NCI-H446 (cell line): ENCODE data around the gene EFHB.
"Not testable (repeated sequence)": the region's sequence is repeated elsewhere in the genome, so short reads cannot be mapped to it uniquely, and the experiment has no call there.

Source experiments
- DNase-seq, 2 experiments: peaks; one replicate each; lab custom pipeline; 2025; lab: John Stamatoyannopoulos, UW

The EFHB gene

DNA sequence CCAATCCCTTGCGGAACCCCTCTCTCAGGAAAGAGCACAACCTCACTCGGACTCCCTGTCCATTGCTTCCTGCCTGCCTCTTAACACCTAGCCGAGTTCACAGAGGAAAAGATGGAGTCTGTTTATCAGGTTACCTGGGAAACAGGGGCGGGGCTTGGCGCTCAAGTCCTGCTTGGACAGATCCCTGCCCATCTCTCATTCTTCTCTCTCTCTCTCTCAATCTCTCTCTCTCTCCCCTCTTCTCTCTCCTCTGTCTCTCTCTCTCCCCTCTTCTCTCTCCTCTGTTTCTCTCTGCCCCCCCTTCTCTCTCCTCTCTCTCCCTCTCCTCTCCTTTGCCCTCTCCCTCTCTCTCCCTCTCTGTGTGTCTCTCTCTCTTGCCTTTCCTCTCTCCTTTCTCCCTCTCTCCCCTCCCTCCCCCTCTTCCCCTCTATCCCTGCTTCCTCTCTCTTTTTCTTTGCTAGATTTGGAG, at the start of gene EFHB:
TSS of gene EFHB (minus strand) at position 120 of the 469 bp plus-strand sequence. CDS start 199 bp downstream, outside the sequence.
- DNase-seq: peak; percentile 1 to 3

DNA sequence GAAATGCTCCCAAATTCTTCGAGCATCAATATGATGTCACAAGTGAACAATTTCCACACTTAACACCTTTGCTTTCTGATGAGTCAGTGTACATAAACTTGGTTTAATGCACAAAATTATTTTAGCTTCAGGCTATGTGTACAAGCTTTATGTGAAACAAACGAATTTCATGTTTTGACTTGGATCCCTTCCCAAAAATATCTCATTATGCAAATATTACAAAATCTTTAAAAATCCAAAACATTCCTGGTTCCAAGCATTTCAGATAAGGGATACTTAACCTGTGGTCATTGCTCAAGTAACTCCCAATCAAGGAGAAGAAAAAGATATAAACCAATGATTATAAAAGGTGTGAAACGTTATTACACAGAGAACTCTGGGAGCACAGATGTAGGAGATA, 38.0 kb upstream of the EFHB start:
- no peak for DNase-seq

GRCh38 chr3:19970327-19970726, 36.3 kb upstream of the EFHB start:
- no peak for DNase-seq

DNA sequence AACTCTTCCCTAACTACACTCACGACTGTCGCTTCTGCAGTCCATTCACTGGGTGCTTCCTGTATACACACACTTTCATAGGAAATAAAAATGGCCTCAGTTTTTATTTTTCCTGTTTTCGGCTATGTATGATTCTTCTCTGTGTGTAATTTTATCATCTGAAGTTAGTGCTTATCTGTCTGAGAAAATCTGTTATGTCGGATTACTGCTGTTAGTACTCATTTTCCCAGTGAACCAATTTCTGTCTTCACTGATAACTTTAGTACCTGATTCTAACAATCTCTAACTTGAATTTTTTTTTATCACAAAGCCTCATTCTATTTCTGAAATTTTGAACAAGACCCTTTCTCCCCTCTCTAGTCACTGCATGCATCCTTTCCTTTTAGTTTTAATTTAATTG, 33.8 kb upstream of the EFHB start:
- DNase-seq: no peak

- no peak for DNase-seq
These were observed 33.2 kb upstream of the EFHB start for GRCh38 chr3:19967208-19967607.

GRCh38 chr3:19961960-19962359, 27.9 kb upstream of the EFHB start:
- DNase-seq: no peak

DNA sequence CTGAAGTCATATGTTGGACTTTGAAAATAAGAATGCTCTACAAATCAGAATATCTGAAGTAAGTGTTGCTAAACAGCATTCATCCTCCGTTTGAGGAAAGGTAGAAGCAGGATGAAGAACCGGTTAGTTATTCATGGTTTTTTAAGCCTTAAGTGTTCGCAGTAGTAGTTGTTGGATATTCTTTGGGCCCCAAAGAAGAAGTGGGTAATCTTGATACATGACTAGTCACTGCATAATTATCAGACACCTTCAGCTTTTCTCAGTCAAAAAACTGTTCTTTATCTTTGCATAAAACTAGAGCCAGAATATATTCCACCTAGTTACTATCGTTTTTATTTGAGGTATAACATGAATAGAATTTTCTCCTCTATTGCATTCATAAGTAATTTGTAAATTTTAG, 26.7 kb upstream of the EFHB start:
- no peak for DNase-seq

GRCh38 chr3:19959505-19959904, 25.5 kb upstream of the EFHB start:
- no peak for DNase-seq

- DNase-seq: not testable (repeated sequence)
These were observed 23.3 kb upstream of the EFHB start for GRCh38 chr3:19957354-19957753.

- no peak for DNase-seq
These were observed 20.7 kb upstream of the EFHB start for GRCh38 chr3:19954676-19955075.

DNA sequence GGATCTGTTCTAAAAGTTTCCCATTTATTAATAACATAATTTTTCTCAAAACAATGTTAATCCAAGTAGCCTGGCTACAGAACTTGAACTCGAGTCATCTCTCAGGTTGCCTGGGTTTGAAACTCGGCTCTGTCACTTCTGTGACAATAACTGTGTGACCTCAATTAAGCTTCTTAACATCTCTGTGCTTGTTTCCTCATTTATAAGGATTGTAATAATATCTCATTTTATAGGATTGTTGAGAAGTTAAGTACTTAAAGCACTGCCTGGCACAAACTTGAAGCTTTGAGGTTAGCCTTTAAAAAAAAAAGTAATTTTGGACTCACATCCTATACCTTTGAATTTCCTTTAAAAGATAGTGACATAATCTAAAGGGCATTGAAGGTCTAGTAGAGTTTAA, 16.3 kb upstream of the EFHB start:
- DNase-seq: no peak

DNA sequence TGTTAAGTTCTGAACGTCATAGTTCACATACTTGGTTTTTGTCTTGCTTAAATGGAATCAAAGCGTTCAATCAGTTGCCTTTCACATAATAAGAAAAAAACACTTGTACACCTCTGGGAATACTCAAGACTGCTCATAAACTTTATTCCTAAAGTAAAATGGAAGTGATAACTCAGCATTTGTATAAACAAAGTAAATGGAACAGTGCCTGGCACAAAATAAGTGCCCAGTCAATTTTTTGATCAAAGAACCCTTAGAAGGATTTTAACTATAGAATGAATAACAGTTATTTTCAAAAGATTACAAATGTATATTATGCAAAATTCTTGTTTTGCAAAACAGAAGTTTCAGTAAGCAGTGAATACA, 14.2 kb upstream of the EFHB start:
- DNase-seq: no peak

- DNase-seq: peak in 1 of 2 experiments; percentile 11
These were observed 13.7 kb upstream of the EFHB start for GRCh38 chr3:19947549-19948225.

- DNase-seq: peak; percentile 78 to 94
These were observed 13.0 kb upstream of the EFHB start, which contains the start of gene RAB5A for GRCh38 chr3:19946832-19947548. Gene RAB5A, plus strand, starts transcription at chr3:19947097. Its CDS starts 3,802 bp downstream, at chr3:19950899.

- no peak for DNase-seq
These were observed 12.2 kb upstream of the EFHB start for GRCh38 chr3:19945969-19946831.

DNA sequence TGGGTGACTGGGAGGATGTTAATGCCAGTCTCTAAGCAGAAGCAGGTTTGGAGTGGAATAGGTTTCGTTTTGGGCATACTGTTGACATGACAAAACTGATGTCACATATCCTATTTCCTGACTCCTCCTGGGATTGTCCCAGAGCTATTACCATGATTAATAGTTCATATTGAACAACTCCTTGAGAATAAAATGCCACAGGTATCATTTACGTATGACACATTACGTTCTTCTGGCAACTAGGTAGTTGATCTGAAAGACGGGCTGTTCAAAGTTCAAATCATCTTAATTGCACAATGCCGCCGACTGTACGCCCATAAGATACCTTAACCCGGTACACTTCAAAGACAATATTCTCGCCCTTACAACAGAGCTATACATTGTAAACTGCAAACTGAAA, 11.5 kb upstream of the EFHB start:
- no peak for DNase-seq

- no peak for DNase-seq
These were observed 6.6 kb upstream of the EFHB start for GRCh38 chr3:19940643-19941042.

GRCh38 chr3:19938295-19938627, 4.2 kb upstream of the EFHB start:
- no peak for DNase-seq

- DNase-seq: no peak
These were observed 3.7 kb upstream of the EFHB start for GRCh38 chr3:19937459-19938294.

- DNase-seq: no peak
These were observed 1.6 kb downstream of the EFHB start for GRCh38 chr3:19932422-19932821.

DNA sequence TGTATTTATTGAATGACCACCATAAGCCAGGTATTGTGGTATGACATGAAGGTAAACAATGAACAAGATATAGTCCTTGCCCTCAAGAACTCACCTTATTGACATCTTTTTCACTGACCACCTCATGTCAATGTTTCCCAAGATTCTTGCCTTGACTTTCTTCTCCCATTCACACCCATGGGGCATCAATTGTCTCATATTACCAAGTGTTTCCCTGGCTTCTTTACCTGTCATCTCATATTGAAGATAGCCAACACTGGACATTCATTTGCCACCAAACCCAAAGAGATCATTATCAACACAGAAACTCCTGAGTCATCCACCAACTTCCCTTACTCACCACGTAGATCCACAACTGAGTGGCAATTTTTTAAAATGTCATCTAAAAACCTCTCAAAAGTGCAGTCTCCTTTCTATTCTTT, 2.2 kb downstream of the EFHB start:
- no peak for DNase-seq
